Activated CD4-positive, CD25-positive, alpha-beta regulatory T cell treated with anti-CD3 and anti-CD28 coated beads, Interleukin-2, amount 50 U/mL, for 72 hours (primary cell): ENCODE results near the gene FAM193B.
"Not testable (repeated sequence)": the region's sequence is repeated elsewhere in the genome, so short reads cannot be mapped to it uniquely, and the experiment has no call there.

ENCODE experiments used
- DNase-seq: peaks from one replicate; pipeline ENCODE4 v3.0.0; 2021

The FAM193B gene

DNA sequence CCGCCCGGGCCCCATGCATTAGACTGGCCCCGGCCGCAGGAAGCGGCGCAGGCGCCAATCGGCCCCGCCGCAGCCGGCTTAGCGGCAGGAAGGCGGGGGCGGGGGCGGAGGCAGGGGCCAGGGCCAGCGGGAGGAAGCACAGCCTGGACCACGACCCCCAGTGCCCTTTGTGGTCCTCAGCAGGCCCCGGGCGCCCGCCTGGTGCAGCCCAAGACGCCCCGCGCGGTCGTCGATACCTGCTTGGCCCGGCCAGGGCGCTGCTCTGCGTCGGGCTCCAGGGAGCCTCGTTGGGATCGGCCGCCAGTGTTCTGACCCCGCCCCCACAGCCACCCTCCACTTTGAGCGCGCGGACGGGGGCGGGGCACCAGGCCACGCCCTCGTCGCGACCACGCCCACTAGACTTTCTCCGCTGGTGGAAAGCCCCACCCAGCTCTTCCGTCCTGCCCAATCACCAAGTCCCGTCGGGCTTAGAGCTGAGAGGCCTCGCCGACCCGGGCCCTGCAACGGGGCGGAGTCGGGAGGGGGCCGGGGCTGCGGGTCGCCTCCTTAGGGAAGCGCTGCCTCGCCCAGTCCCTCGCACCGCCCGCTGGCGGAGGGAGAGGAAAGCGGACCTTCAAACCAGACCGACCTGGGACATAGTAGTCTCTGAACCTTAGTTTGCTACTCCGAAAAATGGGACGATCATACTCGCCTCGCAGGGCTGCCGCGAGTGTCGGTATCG, 56.9 kb downstream of the FAM193B start, which contains the start of gene PDLIM7:
Gene PDLIM7, minus strand, starts transcription at position 313 of the 721 bp plus-strand sequence. CDS start 1,092 bp downstream, outside the sequence.
- peak; percentile 97 for DNase-seq

DNA sequence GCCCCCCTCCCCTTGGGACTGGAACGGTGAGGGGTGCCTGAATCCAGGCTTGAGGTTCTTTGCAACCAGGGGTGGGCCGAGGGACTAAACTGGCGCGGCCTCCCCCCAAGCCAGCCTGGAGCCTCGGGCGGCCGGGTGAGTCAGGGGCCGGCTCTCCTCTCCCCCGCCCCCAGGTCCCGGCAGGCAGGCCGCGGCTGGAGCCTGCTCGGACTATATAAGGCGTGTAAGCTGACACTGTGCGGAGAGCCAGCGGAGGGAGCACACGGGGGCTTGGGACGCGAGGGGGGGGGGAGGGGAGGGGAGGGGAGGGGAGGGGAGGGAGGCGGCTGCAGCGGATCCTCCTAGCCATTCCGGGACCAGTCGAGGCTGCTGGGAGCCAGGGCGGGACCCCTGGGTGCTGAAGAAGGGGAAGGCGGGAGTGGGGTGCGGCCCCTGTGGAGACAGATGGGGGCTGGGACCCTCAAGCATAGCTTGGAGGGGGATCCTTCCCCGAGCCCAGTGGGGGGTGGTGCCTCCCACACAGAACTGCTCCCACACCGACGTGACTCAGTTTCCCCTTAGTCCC, 57.6 kb downstream of the FAM193B start:
- DNase-seq: no peak

DNA sequence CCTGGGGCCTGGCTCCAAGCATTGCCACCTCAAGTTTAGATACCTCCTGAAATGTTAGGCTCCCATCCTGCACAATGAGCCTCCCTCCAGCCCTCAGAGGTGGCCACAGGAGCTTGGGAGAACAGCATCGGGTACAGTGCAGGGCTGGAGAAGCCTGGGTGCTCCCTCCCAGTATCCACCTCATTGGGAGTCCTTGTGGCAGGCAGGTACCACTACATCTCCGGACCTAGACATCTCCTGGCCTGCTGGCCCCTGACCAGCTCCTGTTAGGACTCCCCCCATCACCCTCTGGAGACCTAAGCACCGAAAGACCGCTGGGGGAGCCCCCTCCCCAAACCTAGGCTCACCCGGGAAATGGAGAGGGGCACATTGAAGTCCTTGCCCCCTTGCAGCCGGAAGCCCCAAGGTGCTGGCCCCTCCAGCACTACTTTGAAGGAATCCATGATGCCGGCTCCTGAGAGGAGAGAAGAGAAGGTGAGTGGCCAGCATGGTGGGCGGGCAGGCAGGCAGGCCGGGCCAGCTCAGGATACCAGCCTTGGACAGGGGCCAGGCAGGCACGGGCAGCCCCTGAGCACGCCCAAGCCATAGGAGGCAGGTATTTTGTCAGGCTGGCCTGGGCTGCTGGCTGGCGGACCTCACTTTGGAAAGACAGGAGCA, 58.2 kb downstream of the FAM193B start:
- DNase-seq: no peak

DNA sequence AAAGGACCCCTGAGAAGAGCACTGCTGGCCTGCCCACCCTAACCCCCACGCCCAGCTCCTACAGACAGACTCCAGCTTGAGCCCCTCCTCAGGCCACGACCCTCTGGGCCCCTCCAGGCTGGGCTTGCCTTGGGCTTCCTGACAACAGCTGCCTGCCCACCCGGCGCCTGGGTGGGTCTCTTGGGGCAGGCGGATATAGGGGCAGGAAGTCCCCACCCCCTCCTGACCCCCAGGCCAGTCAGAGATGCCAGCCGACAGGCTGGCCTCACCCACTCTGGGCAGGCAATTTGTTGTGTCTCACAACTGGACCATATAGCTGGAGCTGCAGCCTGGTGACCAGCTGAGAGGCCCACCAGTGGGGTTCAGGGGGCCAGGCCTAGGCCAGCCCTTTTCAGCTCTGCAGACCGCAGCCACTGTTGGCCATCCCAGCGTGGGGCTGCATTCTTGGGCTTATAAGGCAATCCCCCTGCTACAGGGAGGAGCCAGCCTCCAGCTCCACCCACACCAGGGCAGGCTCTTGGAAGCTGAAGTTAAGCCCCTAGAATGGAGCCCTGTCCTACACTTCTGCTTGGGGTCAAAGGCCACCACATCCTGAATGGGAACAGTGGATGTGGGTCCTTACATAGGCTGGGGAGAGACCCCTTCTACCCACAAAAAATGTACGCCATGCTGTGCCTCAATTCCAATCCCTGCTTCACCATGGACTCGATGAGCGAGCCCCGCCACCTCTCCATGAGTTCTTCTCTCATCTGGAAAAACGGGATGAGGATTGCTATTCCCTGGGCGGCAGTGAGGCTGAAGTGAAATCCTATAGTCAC, 58.9 kb downstream of the FAM193B start:
- DNase-seq: no peak

DNA sequence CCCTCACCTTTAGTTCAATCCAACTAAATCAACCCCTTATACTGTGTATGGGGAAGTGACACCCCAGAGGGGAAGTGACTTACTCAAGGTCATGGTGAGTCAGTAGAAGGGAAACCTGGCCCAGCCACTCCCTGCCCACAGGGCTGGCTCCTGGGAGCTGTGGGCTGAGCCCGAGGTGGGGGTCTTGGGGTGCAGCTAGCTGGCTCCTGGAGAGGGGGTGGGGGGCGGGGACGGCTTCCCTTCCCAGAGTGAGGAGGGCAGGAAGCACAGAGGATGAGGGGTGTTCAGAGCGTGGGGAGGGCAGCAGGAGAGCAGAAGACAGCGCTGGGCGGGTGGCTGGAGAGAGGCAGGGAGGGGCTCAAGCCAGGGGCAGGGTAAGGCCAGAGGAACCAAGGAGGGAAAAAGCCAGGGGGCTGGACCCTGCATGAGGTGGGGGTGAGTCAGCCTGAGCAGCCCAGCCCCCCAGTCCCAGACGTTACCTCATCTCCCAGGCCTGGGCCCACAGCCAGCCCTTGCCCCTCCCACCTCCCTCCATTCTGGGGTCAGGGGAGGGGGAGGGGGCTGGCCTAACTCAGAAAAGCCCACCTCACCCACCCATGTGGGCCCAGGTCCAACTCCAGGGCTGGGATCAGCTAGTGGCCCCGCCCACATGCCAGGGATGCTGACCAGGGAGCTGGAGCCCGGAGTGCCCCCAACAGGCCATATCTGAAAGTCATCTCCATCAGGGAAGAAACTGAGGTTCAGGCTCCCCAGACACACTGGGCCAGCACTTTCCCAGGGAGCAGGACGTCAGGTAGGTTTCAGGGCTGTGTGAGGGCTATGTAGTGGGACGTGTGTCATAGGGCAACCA, 59.8 kb downstream of the FAM193B start:
- no peak for DNase-seq

DNA sequence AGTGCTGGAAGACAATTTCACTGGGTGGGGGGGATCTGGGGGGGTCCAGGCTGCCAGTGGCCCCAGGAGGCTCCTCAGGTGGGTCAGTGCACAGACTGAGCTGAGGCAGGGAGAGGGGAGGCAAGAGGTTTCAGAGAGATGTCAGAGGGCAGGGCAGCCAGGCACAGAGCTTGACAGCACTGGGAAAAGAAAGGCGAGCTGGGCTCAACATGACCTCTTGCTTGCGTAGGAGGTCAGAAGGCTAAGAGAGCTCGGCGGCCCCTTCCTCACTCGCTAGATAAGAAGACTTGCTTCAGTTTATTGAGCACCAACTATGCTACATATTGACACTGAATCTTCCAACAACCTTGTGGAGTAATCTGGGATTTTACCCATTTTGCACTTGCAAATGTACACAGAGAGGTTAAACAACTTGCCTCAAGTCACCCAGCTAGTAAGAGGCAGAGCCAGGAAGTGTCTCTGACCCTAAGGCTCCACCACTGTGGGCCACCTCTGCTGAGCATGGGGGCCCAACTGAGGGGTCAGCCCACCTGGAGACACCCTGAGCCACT, 60.5 kb downstream of the FAM193B start:
- DNase-seq: no peak

DNA sequence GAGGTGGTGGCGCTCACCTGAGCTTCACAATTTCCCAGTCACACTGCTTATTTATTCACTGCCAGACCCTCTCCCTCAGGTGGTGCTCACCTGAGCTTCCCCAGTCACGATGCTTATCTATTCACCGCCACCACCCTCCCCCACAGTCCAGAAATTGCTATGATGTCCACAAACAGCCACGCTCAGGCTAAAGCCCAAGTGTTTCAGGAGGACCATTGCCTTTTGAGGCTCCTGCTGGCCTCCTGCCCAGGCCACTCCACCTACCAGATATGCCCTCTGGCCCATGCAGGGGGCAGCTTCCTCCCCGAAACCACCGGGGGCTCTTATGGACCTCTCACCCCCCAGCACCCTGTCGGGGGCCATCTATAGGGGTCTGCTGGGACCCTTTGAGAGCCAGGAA, 61.5 kb downstream of the FAM193B start:
- no peak for DNase-seq

DNA sequence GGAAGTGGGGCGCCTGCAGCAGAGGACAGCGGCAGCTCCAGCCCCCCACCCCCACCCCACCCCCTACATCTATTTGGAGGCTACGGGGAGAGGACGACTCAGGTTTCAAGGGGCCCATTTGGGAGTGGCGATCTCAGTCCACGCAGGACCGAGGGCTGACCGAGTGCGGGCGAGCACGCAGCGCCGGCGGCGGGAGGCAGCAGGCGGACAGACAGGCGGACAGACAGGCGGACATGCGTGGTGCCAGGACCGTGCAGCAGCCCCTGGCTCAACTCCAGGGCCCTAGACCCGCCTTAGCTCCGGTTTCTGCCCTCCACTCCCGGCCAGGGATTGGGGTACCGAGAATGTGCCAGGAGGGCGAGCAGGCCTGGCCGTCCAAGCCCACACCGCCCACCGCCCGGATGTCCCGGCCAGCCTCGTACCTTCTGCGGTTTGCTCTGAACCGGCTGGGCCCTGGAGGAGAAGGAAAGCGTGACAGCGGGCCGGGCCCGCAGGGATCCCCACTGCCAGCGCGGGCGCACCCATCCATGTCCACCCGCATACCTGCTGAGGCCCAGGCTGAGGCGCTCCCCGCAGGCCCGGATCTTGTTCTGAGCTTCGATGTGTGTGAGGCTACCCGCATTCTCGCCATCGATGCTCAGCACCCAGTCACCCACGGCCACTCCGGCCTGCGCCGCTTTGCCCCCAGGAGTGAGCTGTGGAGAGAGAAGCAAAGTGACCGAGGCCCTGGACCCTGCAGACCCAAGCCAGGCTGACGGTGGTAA, 62.2 kb downstream of the FAM193B start:
- no peak for DNase-seq

DNA sequence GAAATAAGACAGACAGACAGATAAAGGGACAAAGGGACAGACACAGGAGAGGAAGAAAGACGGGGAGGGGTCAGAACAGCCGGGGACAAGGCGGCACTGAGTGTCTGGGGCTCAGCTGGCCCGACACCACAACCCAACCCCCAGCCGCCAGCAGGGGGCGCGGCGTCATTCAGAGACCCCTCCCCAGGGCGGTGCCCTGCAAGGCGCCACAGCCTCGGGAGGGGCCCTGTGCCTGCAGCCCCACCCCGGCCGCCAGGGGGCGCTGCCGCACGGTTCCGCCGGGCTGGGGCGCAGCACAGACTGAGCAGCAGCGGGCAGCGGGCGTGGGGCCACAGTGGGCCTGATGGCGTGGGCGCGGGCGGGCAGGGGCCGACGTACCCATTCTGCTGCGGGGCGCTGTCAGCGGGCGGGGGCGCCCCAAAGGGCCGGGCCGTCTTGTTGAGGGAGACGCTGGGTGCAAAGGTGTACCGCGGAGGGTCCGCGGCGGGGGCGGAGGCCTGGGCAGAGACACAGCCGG, 62.9 kb downstream of the FAM193B start:
- peak; percentile 62 for DNase-seq

DNA sequence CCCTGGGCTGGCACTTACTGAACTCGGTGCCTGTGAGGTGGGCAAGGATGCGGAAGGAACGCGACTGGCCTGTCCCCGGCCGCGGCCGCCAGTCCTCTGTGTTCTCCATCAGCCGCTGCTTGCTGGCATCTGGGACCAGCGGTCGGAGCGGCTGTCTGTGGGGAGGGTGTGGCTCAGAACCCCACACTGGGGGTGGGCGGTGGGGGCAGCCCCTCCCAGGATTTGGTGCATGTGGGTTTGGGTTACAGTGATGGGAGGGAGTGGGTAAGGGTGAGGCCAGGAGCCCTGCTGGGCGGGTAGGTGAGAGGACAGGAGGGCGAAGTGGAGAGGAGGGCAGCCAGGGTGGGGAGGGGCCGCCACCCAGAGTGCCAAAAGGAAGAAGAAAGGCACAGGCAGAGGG, 63.4 kb downstream of the FAM193B start:
- DNase-seq: no peak

DNA sequence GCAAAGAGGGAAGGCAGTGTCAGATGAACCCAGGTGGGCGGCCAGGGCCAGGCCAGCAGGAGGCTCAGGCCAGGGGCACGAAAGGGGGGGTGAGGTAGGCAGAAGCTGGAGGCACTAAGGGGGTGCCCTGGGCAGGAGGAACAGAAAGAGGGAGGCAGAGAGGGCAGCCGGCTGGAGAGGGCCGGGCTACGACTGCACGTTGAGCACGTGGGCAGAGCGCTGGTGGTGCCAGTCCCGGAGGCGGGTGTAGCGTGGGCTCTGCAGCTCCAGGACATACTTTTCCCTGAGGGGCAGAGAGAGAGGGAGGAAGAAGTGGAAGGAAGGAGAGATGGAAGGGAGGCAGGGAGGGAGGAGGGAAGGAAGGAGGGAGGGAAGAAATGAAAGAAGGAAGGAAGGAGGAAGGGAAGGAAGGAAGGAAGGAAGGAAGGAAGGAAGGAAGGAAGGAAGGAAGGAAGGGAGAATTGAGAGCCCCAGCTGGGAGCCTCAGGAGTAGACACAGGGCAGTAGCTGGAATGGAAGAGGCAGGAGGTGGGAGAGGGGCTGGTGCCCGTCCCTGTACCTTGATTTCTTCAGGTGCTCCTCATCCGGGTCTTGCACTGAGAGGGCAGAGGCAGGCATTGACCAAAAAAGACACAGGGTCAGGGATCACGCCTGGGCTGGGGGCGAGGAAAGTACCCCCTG, 63.9 kb downstream of the FAM193B start:
- DNase-seq: no peak

DNA sequence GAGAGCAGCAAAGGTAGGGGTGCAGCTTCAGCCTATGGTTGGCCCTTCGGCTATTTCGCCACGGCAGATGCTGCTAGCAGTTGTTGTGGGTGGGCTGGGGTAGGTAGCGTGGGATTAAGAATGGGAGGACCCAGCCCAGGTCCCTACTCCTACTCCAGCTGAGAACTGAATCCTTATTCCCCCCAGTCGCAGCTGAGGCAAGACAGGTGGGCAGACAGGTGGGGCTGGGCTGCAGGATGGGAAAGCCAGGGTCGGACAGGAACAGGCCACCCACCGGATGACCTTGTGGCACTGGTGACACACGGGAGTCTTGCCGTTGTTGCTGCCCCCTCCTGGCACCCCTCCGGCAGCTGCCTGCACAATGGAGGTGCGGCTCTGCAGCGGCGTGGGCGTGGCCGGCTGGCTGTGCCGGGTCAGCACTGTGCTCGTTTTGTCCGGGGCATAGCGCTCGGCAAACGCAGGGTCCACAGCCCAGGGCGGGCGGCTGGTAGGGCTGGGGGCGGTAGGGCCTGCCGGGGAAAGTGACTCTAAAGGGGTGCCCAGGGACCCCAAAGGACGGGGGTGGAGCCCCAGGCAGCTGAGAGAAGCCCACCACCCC, 65.1 kb downstream of the FAM193B start:
- no peak for DNase-seq

DNA sequence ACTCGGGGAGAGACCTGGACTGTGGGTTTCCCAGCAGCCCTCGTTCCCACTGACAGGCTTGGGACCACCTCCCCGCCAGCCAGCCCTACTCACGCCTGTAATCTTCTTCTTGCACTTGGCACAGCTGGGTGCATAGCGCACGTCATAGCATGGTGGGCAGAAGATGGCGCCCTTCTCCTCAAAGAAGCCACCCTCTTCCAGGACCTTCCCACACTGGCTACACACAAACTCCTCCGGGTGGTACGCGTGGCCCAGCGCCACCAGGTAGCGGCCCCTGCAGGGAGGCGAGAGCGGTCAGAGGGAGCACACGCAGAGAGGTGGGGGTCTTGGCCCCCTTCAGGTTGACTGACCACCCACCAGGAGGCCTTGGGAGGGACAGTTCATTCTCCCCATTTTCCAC, 66.4 kb downstream of the FAM193B start:
- no peak for DNase-seq

DNA sequence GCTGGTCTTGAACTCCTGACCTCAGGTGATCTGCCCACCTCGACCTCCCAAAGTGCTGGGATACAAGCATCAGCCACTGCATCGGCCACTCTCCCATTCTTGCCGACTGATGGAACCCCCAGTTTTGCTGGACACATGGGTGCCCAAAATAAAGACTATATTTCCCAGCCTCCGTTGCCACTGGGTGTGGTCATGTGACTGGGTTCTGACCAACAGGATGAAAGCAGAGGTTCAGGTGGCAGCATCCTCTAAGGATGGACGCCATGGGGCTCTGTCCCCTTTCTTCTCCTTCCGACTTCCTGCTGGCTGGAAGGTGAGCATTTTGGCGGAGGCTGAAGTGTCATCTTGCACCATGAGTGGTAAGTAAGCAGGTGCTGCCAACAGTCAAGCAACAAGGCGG, 67.2 kb downstream of the FAM193B start:
- no peak for DNase-seq

DNA sequence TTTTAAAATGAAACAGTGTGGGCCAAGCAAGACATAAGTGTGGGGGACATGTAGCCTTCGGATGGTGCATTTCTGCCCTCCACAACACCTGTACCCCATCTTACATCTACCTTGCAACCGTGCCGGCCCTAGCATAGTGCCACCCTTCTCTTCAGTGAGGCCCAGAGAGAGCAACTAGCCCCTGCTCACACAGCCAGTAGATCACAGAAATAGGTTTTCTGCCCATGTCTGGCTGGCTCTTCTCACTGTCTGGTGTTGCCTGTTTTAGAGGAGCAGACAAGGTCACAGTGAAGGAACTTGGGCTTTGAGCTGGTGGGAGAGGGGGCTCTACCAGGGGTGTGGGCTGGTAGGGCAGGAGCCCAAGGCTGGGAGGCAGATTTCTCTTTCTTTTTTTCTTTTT, 68.1 kb downstream of the FAM193B start:
- DNase-seq: no peak

DNA sequence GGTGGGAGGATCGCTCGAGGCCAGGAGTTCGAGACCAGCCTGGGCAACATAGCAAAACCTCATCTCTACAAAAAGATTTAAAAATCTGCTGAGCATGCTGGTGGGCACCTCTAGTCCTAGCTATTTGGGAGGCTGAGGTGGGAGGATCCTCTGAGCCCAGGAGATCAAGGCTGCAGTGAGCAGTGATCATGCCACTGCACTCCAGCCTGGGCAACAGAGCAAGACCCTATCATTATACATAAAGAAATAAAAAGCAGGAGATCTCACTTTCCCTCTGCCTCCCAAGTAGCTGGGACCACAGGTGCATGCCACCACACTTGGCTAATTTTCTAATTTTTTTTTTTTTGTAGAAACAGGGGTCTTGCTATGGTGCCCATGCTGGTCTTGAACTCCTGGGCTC, 68.6 kb downstream of the FAM193B start:
- not testable (repeated sequence) for DNase-seq

DNA sequence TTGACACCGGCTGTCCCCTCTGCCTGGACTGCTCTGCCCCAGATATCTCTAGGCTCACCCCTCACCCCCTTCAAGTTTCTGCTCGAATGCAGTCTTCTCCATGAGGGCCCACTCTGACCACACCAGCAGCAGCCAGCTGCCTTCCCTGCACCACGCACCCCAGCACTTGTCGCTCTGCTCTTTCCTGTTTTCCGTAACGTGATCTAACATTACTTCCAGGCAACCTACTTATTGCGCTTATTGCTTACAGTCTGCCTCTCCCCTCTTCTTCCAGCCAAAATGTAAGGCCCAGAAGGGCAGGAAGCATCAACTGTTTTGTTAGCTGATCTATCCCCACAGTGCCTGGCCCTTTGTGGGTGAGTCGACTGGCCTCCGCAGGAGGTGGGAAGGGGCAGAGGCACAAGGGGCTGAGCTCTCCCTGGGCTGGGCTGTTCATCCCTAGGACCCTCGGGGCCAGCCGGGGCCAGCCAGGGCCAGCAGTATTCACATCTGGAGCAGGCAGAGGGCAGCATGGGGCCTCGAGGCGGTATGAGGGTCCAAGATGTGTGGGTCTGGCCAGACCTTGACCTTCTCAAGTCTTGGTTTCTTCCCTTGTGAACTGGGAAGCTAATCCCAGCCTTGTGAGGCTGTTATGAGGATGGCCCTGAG, 69.3 kb downstream of the FAM193B start:
- no peak for DNase-seq

DNA sequence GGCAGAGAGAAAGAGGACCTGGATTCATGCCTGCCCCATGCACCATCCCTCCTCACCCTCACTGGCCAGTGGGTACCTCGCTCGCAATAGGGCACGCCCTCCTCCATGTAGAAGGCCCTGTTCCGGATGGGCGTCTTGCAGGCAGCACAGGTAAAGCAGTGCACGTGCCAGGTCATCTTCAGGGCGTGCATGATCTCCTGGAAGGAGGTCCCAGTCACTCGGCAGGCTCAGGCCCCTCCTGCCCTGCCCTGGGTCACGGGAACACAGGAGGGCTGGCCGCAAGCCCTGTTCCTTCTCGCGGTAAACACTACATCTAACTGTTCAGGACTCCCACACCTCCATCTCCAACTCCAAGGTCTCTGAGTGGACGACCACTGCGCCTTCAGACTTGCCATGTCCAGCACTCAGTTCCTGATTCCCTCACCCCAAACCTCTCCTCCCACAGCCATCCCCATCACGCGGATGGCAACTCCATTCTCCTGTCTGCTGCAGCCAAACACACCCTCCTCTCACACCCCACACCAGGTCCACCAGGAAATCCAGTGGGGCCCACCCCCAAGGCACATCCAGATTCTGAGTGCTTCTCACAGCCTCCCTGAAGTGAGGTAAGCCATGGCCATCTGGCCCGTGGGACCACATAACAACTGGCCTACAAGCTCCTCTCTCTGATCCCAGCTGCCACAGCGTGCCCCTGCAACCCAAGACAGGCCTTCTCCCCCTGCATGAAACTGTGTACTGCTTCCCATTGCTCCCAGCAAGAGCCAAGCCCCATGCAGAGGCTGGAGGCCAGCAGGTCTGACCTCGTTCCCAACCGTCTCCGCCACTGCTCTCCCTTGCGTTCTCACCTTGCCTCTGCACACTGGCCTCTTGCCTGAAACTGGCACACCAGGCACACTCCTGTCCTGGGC, 70.1 kb downstream of the FAM193B start:
- DNase-seq: no peak
